Measurements from ENCODE around the gene ZC3H14. TPM values are rescaled to one million over a fixed set of nuclear protein-coding genes. Genes with fewer than 3 reads are reported as not detected.
"Not testable (repeated sequence)": the region's sequence is repeated elsewhere in the genome, so short reads cannot be mapped to it uniquely, and the experiment has no call there.

ZC3H14 gene
- polyA plus RNA-seq, 1 experiment: 81.8 TPM

DNA sequence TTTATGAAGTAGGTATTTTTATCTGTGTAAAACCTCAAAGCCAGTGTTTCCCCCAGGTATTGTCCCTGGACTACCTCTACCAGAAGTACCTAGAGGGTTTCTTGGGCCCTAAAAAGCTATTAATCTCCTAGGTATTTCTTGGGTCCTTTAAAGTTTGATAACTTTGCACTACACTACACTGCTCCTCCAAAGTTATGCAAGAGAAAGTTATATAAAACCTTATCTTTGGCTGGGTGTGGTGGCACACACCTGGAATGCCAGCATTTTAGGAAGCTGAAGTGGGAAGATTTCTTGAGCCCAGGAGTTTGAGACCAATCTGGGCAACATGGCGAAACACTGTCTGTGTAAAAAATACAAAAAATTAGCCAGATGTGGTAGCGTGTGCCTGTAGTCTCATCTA lies 42.9 kb upstream of the ZC3H14 start:
- no peak for DNase-seq (ENCODE audit: low read depth)
- Histone ChIP-seq H3K36me3 (ENCODE audit: control insufficient read depth, insufficient read depth, low read length) (no peaks in the 10 kb centered on the region), H3K4me3 (ENCODE audit: low read depth, low read length) (no peak overlapping the region), H3K27me3 (ENCODE audit: control insufficient read depth, insufficient read depth, low read length) (no peaks in the 10 kb centered on the region)
- ChIA-PET POLR2A (no interaction called here), CTCF (no interaction called here)
- TF ChIP-seq, protein P1, sequence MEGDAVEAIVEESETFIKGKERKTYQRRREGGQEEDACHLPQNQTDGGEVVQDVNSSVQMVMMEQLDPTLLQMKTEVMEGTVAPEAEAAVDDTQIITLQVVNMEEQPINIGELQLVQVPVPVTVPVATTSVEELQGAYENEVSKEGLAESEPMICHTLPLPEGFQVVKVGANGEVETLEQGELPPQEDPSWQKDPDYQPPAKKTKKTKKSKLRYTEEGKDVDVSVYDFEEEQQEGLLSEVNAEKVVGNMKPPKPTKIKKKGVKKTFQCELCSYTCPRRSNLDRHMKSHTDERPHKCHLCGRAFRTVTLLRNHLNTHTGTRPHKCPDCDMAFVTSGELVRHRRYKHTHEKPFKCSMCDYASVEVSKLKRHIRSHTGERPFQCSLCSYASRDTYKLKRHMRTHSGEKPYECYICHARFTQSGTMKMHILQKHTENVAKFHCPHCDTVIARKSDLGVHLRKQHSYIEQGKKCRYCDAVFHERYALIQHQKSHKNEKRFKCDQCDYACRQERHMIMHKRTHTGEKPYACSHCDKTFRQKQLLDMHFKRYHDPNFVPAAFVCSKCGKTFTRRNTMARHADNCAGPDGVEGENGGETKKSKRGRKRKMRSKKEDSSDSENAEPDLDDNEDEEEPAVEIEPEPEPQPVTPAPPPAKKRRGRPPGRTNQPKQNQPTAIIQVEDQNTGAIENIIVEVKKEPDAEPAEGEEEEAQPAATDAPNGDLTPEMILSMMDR (IDR thresholded peaks at IDR 0.05; ENCODE audit: insufficient read depth, low read depth, low read length): no peak

GRCh38 chr14:88521818-88522217 lies 41.0 kb upstream of the ZC3H14 start:
- CTCF ChIA-PET: no interaction called here
- POLR2A ChIA-PET: no interaction called here

GRCh38 chr14:88522393-88522792 lies 40.4 kb upstream of the ZC3H14 start:
- Histone ChIP-seq H3K36me3 (ENCODE audit: control insufficient read depth, insufficient read depth, low read length) (no peaks in the 10 kb centered on the region), H3K27me3 (ENCODE audit: control insufficient read depth, insufficient read depth, low read length) (no peaks in the 10 kb centered on the region), H3K4me3 (ENCODE audit: low read depth, low read length) (no peak overlapping the region)
- POLR2A ChIA-PET: no interaction called here
- TF ChIP-seq, protein P1 (IDR thresholded peaks at IDR 0.05; ENCODE audit: insufficient read depth, low read depth, low read length): no peak
- CTCF ChIA-PET: no interaction called here
- no peak for DNase-seq (ENCODE audit: low read depth)

More at GRCh38 chr14:88521818-88522217, 41.0 kb upstream of the ZC3H14 start:
- H3K4me3 ChIP-seq (ENCODE audit: low read depth, low read length): no peak overlapping the region
- no peaks in the 10 kb centered on the region for H3K27me3 ChIP-seq (ENCODE audit: control insufficient read depth, insufficient read depth, low read length)
- TF ChIP-seq, protein P1 (IDR thresholded peaks at IDR 0.05; ENCODE audit: insufficient read depth, low read depth, low read length): no peak
- DNase-seq (ENCODE audit: low read depth): no peak
- no peaks in the 10 kb centered on the region for H3K36me3 ChIP-seq (ENCODE audit: control insufficient read depth, insufficient read depth, low read length)

DNA sequence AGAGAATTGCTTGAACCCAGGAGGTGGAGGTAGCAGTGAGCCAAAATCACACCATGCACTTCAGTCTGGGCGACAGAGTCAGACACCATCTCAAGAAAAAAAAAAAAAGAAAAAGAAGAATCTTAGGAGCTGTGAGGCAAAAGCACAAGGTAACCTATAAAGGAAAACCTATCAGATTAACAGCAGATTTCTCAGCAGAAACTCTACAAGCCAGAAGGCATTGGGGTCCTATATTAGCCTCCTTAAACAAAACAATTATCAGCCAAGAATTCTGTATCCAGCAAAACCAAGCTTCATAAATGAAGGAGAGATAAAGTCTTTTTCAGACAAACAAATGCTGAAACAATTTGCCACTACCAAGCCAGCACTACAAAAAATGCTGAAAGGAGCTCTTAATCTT lies 32.9 kb upstream of the ZC3H14 start:
- H3K36me3 ChIP-seq (ENCODE audit: control insufficient read depth, insufficient read depth, low read length); H3K4me3 ChIP-seq (ENCODE audit: low read depth, low read length); CTCF ChIA-PET; H3K27me3 ChIP-seq (ENCODE audit: control insufficient read depth, insufficient read depth, low read length); DNase-seq (ENCODE audit: low read depth); POLR2A ChIA-PET: not testable (repeated sequence)

DNA sequence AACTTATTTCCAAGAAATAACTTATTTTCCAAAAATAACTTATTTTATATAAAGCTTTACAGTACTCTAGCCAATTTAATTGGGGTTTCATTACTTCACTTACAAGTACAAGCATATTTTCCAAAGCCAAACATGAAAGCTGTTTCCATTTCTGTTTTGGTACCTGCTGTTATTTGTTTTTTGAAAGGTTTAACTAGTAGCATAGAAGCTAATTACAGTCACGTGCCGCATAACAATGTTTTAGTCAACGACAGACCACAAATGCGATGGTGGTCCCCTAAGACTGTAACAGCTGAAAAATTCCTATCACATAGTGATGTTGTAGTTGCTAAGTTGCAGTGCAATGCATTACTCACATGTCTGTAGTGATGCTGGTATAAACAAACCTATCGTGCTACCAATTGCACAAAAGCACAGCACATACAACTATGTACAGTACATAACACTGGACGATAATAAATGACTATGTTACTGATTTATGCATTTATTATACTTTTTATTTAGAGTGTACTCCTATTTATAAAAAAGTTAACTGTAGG lies 29.7 kb upstream of the ZC3H14 start:
- CTCF ChIA-PET: no interaction called here
- Histone ChIP-seq H3K4me3 (ENCODE audit: low read depth, low read length) (no peak overlapping the region), H3K36me3 (ENCODE audit: control insufficient read depth, insufficient read depth, low read length) (peaks cover 4% of the 10 kb centered on the region), H3K27me3 (ENCODE audit: control insufficient read depth, insufficient read depth, low read length) (no peaks in the 10 kb centered on the region)
- POLR2A ChIA-PET: no interaction called here
- no peak for DNase-seq (ENCODE audit: low read depth)
- TF ChIP-seq, protein P1 (IDR thresholded peaks at IDR 0.05; ENCODE audit: insufficient read depth, low read depth, low read length): no peak

- TF ChIP-seq, protein P1 (IDR thresholded peaks at IDR 0.05; ENCODE audit: insufficient read depth, low read depth, low read length): no peak
- POLR2A ChIA-PET: no interaction called here
- no peaks in the 10 kb centered on the region for H3K27me3 ChIP-seq (ENCODE audit: control insufficient read depth, insufficient read depth, low read length)
- DNase-seq (ENCODE audit: low read depth): no peak
- H3K4me3 ChIP-seq (ENCODE audit: low read depth, low read length): no peak overlapping the region
- CTCF ChIA-PET: interaction anchor here (1.2 kb wide), 1 partner anchor 12 kb away, joined by 3 read pairs; no protein-coding TSS in a partner anchor
- peaks cover 3% of the 10 kb centered on the region; the same call in 1 of the 2 replicates for H3K36me3 ChIP-seq (ENCODE audit: control insufficient read depth, insufficient read depth, low read length)
Measured at GRCh38 chr14:88535149-88535548, 27.7 kb upstream of the ZC3H14 start.
